Measurements from ENCODE around the gene EMILIN3.

EMILIN3 gene

DNA sequence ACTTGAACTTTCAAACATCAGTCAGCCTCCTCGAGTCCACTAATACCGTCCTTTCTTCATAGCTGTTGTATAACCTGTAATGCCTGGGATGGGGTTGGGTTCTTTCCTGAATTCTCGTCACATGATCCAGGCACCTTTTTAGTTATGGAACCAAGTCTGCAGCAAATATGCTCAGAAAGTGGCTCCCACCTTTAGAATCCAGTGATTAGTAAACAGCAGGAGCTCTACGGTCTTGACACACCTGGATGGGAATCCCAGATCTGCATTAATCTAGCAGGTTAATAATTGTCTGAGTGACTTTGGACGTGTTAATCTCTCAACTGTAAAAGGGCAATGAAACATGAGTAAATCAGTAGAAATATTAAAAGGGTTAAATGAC, 48.4 kb downstream of the EMILIN3 start:
- no peak for DNase-seq
- TF ChIP-seq POLR2A (IDR thresholded peaks at IDR 0.05; ENCODE audit: low read length): no peak

GRCh38 chr20:41317546-41318270, 48.9 kb downstream of the EMILIN3 start, which contains the start of gene ZHX3:
ZHX3 (minus strand) TSS chr20:41317731; CDS start chr20:41204916, 112,815 bp downstream.
- DNase-seq: peak; percentile 97 to 98
- TF ChIP-seq POLR2A (IDR thresholded peaks at IDR 0.05; ENCODE audit: low read length): peak; percentile 33
- no peak for TF ChIP-seq GATA1 (IDR thresholded peaks at IDR 0.05; ENCODE audit: low read depth, low read length)

GRCh38 chr20:41316602-41317545, 49.7 kb downstream of the EMILIN3 start:
- DNase-seq: peak; percentile 80 to 84
- TF ChIP-seq POLR2A (IDR thresholded peaks at IDR 0.05; ENCODE audit: low read length): no peak
- no peak for TF ChIP-seq GATA1 (IDR thresholded peaks at IDR 0.05; ENCODE audit: low read depth, low read length)

- TF ChIP-seq POLR2A (IDR thresholded peaks at IDR 0.05; ENCODE audit: low read length) (no peak), GATA1 (IDR thresholded peaks at IDR 0.05; ENCODE audit: low read depth, low read length) (no peak)
- peak; percentile 22 to 26 for DNase-seq
Measured at GRCh38 chr20:41316051-41316450, 50.6 kb downstream of the EMILIN3 start.

- TF ChIP-seq POLR2A (IDR thresholded peaks at IDR 0.05; ENCODE audit: low read length) (no peak), GATA1 (IDR thresholded peaks at IDR 0.05; ENCODE audit: low read depth, low read length) (no peak)
Measured at GRCh38 chr20:41314386-41314785, 52.2 kb downstream of the EMILIN3 start.

GRCh38 chr20:41312009-41312408, 54.6 kb downstream of the EMILIN3 start:
- peak; percentile 11 to 50 for DNase-seq

More at GRCh38 chr20:41314386-41314785, 52.2 kb downstream of the EMILIN3 start:
- DNase-seq: no peak

Measured in erythroblast (primary cell).